GM21528 (cell line): ENCODE data around the gene TMEM214.

Source experiments
- ATAC-seq: cut with Tn5 transposase; IDR thresholded peaks from one replicate; pipeline ENCODE4 v1.9.1; 2021; ENCODE audit warnings: mild to moderate bottlenecking, moderate library complexity; ENCODE audit not compliant: unreplicated experiment, low FRiP score

The TMEM214 gene

DNA sequence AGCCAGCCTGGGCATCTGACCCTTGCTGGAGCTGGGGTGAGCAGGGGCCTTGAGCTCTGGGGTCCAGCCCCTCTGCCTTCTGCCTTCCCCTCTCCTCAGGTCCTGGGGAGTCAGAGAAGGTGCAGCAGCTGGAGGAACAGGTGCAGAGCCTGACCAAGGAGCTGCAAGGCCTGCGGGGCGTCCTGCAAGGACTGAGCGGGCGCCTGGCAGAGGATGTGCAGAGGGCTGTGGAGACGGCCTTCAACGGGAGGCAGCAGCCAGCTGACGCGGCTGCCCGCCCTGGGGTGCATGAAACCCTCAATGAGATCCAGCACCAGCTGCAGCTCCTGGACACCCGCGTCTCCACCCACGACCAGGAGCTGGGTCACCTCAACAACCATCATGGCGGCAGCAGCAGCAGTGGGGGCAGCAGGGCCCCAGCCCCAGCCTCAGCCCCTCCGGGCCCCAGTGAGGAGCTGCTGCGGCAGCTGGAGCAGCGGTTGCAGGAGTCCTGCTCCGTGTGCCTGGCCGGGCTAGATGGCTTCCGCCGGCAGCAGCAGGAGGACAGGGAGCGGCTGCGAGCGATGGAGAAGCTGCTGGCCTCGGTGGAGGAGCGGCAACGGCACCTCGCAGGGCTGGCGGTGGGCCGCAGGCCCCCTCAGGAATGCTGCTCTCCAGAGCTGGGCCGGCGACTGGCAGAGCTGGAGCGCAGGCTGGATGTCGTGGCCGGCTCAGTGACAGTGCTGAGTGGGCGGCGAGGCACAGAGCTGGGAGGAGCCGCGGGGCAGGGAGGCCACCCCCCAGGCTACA is 49.4 kb downstream of the TMEM214 start:
- no peak for ATAC-seq

GRCh38 chr2:27082773-27083409 is 50.1 kb downstream of the TMEM214 start:
- no peak for ATAC-seq

DNA sequence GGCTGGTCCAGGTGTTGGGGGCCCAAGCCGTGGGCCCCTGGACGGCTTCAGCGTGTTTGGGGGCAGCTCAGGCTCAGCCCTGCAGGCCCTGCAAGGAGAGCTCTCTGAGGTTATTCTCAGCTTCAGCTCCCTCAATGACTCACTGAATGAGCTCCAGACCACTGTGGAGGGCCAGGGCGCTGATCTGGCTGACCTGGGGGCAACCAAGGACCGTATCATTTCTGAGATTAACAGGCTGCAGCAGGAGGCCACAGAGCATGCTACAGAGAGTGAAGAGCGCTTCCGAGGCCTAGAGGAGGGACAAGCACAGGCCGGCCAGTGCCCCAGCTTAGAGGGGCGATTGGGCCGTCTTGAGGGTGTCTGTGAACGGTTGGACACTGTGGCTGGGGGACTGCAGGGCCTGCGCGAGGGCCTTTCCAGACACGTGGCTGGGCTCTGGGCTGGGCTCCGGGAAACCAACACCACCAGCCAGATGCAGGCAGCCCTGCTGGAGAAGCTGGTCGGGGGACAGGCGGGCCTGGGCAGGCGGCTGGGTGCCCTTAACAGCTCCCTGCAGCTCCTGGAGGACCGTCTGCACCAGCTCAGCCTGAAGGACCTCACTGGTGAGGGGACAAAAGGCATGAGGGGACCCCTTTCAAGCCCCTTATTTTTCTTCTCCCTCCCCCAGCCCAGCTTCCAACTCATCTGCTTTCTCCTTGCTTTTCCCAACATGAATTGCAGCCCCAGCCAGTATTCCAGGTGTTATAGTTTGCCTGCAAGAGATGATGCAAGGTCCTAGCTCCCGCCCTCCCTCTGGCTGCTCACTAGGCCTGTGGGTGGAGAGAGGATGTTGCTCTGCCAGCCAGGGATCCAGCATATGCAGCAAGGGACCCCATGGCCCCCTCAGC is 50.9 kb downstream of the TMEM214 start:
- ATAC-seq, result no peak

GRCh38 chr2:27084297-27085061 is 51.7 kb downstream of the TMEM214 start:
- ATAC-seq, result no peak

GRCh38 chr2:27085062-27085672 is 52.4 kb downstream of the TMEM214 start:
- ATAC-seq, result no peak

GRCh38 chr2:27085673-27086089 is 52.9 kb downstream of the TMEM214 start:
- peak; percentile 21 for ATAC-seq

DNA sequence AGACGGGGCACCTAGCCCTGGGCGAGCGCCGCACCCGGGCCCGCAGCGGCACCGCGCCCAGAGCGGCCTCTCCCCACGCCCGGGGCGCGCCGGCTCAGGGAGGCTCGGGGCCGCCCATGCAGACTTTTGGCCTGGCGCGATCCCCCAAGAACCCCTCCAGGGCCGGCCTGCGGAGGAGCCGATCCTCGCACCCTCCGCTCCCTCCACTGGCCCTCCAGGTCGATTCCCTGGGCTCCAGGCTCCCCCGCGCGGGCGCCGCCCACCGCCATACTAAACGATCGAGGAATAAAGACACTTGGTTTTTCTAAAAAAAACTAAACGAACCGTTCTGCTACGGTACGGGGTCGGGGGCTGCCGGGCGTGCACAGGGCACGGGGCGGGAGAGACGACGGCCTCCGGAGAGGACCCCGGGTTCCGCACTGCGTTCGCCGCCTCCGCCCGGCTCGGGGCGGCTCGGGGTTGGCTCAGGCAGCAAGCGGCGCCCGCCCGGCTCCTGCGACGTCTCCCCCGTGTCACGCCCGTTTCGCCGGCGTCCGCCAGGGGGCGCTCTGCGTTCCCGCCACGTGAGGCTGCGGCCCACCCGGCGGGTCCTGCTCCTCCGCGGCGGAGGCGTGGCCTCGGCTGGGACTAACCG is 53.4 kb downstream of the TMEM214 start:
- ATAC-seq, result peak; percentile 60

DNA sequence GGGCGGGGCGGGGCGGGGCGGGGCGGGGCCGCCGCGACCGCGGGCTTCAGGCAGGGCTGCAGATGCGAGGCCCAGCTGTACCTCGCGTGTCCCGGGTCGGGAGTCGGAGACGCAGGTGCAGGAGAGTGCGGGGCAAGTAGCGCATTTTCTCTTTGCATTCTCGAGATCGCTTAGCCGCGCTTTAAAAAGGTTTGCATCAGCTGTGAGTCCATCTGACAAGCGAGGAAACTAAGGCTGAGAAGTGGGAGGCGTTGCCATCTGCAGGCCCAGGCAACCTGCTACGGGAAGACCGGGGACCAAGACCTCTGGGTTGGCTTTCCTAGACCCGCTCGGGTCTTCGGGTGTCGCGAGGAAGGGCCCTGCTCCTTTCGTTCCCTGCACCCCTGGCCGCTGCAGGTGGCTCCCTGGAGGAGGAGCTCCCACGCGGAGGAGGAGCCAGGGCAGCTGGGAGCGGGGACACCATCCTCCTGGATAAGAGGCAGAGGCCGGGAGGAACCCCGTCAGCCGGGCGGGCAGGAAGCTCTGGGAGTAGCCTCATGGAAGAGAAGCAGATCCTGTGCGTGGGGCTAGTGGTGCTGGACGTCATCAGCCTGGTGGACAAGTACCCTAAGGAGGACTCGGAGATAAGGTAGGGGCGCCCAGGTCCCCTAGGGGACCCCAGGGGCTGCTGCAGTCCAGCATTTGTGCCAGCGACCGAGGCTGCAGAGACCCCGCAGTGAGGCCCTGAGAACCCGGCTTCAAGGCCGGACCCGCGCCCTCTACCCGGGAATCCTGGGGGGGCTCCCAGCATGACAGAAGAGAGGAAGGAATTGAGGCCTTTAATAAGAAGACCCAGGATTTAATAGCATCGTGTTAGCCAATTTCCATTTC is 54.2 kb downstream of the TMEM214 start, which contains the start of gene KHK:
TSS of gene KHK (plus strand) at position 49 of the 870 bp plus-strand sequence. CDS start at position 537, 488 bp downstream.
- ATAC-seq, result peak; percentile 24

- ATAC-seq, result no peak
Measured at GRCh38 chr2:27087823-27088410, 55.2 kb downstream of the TMEM214 start.

GRCh38 chr2:27088634-27089033 is 55.9 kb downstream of the TMEM214 start:
- ATAC-seq, result no peak

DNA sequence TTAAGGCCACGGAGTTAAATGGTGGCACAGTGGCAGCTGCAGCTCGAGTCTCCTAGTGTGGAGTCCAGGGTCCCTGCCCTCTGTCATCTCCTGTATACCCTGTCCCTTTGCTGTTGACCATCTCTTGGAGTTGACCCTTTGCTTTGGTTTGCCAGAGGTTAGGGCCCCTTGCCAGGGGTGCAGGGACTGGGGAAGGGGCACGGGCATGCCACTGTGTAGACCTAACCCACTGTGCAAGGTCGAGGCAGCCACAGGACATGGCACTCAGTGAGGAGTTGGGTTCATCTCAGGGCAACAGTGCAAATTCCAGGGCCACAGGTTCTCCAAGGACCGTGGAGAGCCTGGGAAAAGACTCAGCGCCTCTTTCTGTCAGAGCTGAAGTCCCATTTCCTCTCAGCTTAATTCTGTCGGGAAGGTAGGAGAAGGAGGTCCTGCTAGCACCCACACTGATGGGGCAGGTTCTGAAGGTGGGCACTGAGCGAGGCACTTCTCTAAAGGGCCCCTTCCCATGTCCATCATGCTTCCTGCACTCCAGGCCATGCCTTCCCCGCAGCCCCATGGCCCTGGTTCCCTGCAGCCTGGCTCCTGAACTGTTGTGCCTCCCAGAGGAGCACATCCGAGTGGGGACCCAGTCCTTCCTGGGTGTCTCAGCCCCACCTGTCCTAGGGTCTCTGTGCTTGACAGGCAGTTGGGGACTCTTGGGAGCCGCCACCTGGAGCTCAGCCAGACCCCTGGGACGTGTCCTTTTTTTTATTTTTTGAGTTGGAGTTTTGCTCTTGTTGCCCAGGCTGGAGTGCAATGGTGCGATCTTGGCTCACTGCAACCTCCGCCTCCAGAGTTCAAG is 56.6 kb downstream of the TMEM214 start:
- ATAC-seq, result no peak
